NB4 (cell line): Measurements from ENCODE around the gene RBMS3.

Source experiments
- CTCF ChIP-seq: IDR thresholded peaks from one replicate; pipeline ENCODE4 v1.5.1; 2012; ENCODE audit warnings: low read depth, low read length
- MAX ChIP-seq: IDR thresholded peaks from 2 replicates; pipeline ENCODE4 v1.6.1; 2011; ENCODE audit warnings: low read depth, low read length

GRCh38 chr3:29408676-29409075 lies 127.8 kb downstream of the RBMS3 start:
- TF ChIP-seq CTCF (no peak), MAX (no peak)
